Epithelial cell of prostate (primary cell): ENCODE data around the gene HSF4.
A peak's percentile ranks its signal among the peaks of the same experiment; 100 is the strongest.

Source experiments
- DNase-seq: peaks from one replicate; pipeline ENCODE4 v3.0.0-alpha.2; 2011; ENCODE audit warnings: low read depth, low spot score
- H3K27ac ChIP-seq: fragments of 450-650 bp; 2 replicates; pipeline ENCODE4 v1.5.1; 2017; ENCODE audit warnings: mild to moderate bottlenecking

The HSF4 gene

GRCh38 chr16:67149276-67150046 is 15.1 kb upstream of the HSF4 start:
- no peak overlapping the region for H3K27ac ChIP-seq
- no peak for DNase-seq

- no peak for DNase-seq
- peak overlapping the region; percentile 43 for H3K27ac ChIP-seq
Observed at GRCh38 chr16:67150047-67150832, 14.3 kb upstream of the HSF4 start.

GRCh38 chr16:67150833-67151396 is 13.6 kb upstream of the HSF4 start, which contains the start of gene B3GNT9:
Gene B3GNT9, minus strand, starts transcription at chr16:67150998. Its CDS starts 513 bp downstream, at chr16:67150485.
- peak within 1 kb of the TSS; percentile 43 for H3K27ac ChIP-seq
- no peak for DNase-seq

- H3K27ac ChIP-seq, result no peak overlapping the region
- DNase-seq, result no peak
Observed at GRCh38 chr16:67151431-67152097, 13.0 kb upstream of the HSF4 start.

GRCh38 chr16:67154578-67155294 is 9.8 kb upstream of the HSF4 start:
- no peak for DNase-seq
- H3K27ac ChIP-seq, result no peak overlapping the region

GRCh38 chr16:67155295-67156142 is 9.0 kb upstream of the HSF4 start:
- H3K27ac ChIP-seq, result no peak overlapping the region

GRCh38 chr16:67156143-67156844 is 8.3 kb upstream of the HSF4 start:
- no peak for DNase-seq
- H3K27ac ChIP-seq, result no peak overlapping the region

More at GRCh38 chr16:67155295-67156142, 9.0 kb upstream of the HSF4 start:
- DNase-seq, result no peak

GRCh38 chr16:67157106-67157748 is 7.3 kb upstream of the HSF4 start:
- no peak overlapping the region for H3K27ac ChIP-seq
- no peak for DNase-seq

- H3K27ac ChIP-seq, result no peak overlapping the region
- DNase-seq, result no peak
Observed at GRCh38 chr16:67157892-67158635, 6.5 kb upstream of the HSF4 start.

GRCh38 chr16:67158637-67159600 is 5.6 kb upstream of the HSF4 start:
- DNase-seq, result no peak
- peak overlapping the region; percentile 69 for H3K27ac ChIP-seq

GRCh38 chr16:67161595-67162058 is 2.9 kb upstream of the HSF4 start:
- DNase-seq, result no peak
- no peak overlapping the region for H3K27ac ChIP-seq

GRCh38 chr16:67162506-67163163 is 1.9 kb upstream of the HSF4 start:
- DNase-seq, result no peak
- no peak overlapping the region for H3K27ac ChIP-seq

GRCh38 chr16:67163164-67163998 is 1.2 kb upstream of the HSF4 start:
- no peak overlapping the region for H3K27ac ChIP-seq
- no peak for DNase-seq

- no peak for DNase-seq
- H3K27ac ChIP-seq, result no peak overlapping the region
Observed at GRCh38 chr16:67163999-67164558, 466 bp upstream of the HSF4 start.
